ENCODE data around the gene RRM1.

DNA sequence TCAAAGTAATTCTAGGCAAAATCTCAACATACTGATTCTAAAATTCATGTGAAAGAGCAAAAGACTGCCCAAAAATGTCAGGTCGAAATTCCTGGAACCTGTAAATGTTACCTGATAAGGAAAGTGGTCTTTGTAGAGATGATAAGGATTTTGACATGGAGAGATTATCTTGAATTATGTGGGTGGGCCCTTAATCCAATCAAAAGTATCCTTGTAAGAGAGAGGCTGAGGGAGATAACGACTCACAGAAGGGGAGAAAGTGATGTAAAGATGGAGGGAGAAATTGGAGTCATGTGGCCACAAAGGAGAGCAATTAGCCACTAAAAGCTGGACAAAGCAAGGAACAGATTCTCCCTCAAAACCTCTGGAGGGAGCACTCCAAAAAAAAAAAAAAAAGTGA lies 20.5 kb downstream of the RRM1 start:
- TF ChIP-seq, protein P1, sequence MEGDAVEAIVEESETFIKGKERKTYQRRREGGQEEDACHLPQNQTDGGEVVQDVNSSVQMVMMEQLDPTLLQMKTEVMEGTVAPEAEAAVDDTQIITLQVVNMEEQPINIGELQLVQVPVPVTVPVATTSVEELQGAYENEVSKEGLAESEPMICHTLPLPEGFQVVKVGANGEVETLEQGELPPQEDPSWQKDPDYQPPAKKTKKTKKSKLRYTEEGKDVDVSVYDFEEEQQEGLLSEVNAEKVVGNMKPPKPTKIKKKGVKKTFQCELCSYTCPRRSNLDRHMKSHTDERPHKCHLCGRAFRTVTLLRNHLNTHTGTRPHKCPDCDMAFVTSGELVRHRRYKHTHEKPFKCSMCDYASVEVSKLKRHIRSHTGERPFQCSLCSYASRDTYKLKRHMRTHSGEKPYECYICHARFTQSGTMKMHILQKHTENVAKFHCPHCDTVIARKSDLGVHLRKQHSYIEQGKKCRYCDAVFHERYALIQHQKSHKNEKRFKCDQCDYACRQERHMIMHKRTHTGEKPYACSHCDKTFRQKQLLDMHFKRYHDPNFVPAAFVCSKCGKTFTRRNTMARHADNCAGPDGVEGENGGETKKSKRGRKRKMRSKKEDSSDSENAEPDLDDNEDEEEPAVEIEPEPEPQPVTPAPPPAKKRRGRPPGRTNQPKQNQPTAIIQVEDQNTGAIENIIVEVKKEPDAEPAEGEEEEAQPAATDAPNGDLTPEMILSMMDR (optimal IDR thresholded peaks at IDR 0.05 in 1 of 3, IDR thresholded peaks at IDR 0.05 in 1 of 3, conservative IDR thresholded peaks at IDR 0.05 in 1 of 3; ENCODE audit: extremely low read depth in 1 of 3, insufficient read depth in 2 of 3, low read length in 3 of 3) = no peak
- TF ChIP-seq EZH2 (IDR thresholded peaks at IDR 0.05; ENCODE audit: low read length) = no peak

Measured in keratinocyte (primary cell).